HuH-7 (cell line): ENCODE data around the gene DNM2.
A peak's percentile ranks its signal among the peaks of the same experiment; 100 is the strongest.

ENCODE experiments used
- DNase-seq: peaks from one replicate; pipeline ENCODE4 v3.0.0; 2011; ENCODE audit warnings: low spot score

DNM2 gene

GRCh38 chr19:10691178-10691881 lies 26.5 kb upstream of the DNM2 start:
- no peak for DNase-seq

DNA sequence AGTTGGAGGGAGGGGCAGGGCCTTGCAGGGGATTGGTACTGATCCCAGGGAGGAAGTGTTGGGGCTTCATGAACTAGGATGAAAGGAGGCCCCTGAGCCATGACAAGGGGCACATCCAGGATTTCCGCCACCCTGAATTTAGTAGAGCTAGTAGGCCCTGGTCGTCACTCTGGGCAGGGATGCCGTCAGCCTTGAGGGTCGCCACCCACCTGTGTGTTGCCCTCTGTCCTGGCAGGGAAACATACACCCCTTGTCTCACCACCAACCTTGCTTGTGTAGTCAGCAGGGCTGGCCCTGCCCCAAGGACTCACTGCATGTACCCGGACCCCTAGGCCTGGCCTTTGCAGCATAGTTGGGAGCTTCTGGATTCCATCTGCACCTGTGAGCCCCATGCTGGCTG lies 26.0 kb upstream of the DNM2 start:
- no peak for DNase-seq

DNA sequence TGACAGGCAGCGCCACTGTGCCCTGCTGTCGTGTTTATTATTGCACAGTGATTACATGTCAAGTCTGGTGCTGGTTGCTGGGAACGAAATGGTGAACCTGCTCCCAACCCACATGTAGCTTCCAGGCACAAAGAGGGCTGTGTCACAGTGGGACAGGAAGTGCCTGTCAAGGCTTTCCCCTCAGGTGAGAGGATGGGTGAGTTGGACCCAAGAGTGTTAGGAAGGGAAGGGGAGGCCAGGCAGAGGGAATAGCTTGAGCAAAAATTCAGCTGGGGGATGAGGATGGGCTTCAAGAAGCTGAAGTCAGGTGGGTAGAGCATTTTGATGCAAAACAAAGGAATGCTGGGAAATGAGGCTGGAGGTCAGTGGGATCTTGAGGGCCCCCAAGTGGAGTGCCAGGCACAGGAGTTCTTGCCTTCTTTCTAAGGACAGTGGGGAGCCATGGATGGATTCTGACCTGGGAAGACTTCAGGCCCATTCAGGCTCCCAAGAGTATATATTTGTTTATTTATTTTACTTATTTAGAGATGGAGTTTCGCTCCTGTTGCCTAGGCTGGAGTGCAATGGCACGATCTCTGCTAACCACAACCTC lies 25.1 kb upstream of the DNM2 start:
- no peak for DNase-seq

GRCh38 chr19:10694706-10695307 lies 23.1 kb upstream of the DNM2 start:
- no peak for DNase-seq

GRCh38 chr19:10695401-10696398 lies 22.2 kb upstream of the DNM2 start:
- DNase-seq = peak; percentile 86

DNA sequence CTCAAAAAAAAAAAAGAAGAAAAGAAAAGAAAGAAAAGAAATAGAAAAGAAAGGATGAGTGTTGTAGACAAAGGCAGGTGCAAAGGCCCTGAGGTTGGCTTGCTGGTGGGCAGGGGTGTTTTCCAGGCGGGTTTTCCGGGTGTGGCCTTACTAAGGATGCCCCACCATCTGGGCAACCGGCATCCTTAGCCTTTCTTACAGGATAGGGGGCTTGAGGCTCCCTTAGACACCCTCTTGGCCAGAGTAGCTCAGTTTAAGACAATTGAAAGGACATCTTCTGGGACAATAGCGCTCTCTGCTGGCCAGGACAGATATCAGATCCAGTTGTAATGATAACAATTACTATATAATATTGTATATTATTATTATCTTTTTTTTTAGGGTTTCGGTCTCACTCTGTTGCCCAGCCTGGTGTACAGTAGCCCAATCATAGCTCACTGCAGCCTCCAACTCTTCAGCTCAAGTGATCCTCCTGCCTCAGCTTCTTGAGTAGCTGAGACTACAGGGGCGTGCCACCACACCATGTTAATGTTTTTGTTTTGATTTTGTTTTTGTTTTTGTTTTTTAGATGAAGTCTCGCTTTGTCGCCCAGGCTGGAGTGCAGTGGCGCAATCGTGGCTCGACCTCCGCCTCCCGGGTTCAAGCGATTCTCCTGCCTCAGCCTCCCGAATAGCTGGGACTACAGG lies 18.1 kb upstream of the DNM2 start:
- peak; percentile 55 for DNase-seq

DNA sequence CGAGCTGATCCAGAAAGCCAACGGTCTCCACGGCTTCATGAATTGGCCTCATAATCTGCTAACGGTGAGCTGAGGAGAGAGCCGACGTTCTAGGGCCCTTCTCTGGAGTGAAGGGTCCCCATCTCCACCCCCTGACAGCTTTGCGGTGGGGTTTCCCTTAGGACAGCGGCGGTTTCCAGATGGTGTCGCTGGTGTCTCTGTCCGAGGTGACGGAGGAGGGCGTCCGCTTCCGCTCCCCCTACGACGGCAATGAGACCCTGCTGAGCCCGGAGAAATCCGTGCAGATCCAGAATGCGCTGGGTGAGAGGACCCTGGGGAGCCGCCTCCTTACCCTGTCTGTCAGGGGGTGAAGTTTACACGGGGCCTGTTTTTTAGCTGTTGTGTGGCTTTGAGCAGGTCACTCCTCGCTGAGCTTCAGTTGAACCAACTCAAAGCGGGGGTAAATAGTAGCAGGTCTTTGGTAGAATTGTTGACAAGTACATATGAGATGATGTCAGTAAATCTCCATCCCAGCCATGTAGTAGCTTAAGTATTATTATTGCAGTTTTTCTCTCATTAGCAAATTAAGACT lies 15.8 kb upstream of the DNM2 start:
- DNase-seq = peak; percentile 66

- DNase-seq = no peak
Observed at GRCh38 chr19:10706990-10707389, 10.9 kb upstream of the DNM2 start.

DNA sequence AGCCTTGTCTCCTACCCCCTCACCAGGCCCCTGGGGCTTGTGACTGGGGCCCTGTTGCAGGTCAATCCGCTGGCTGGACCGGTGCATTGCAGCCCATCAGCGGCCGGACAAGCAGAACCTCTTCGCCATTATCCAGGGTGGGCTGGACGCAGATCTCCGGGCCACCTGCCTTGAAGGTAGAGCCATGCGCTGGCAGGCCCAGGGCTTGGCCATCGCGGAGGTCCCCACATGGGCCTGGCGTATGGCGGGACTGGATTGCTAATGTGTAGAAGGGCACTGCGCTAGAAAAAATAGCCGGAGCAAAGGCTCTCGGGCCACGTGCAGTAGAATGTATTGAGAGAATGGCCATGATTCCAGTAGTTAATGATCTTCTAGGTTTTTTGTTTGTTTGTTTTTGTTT lies 10.4 kb upstream of the DNM2 start:
- no peak for DNase-seq

GRCh38 chr19:10708291-10708690 lies 9.6 kb upstream of the DNM2 start:
- no peak for DNase-seq

- DNase-seq = no peak
Observed at GRCh38 chr19:10712045-10712444, 5.8 kb upstream of the DNM2 start.

DNA sequence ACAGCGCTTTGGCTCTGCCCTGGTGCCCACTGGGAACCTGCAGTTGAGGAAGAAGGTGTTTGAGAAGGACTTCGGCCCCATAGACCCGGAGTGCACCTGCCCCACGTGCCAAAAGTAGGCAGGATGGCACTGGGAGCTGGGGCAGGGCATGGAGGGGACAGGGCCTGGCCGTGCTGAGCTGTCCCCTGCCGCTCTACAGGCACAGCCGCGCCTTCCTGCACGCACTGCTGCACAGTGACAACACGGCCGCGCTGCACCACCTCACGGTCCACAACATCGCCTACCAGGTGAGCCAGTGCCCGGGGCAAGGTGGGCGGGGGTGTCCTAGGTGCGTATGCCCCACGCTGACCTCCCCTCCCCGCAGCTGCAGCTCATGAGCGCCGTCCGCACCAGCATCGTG lies 5.1 kb upstream of the DNM2 start:
- no peak for DNase-seq

DNA sequence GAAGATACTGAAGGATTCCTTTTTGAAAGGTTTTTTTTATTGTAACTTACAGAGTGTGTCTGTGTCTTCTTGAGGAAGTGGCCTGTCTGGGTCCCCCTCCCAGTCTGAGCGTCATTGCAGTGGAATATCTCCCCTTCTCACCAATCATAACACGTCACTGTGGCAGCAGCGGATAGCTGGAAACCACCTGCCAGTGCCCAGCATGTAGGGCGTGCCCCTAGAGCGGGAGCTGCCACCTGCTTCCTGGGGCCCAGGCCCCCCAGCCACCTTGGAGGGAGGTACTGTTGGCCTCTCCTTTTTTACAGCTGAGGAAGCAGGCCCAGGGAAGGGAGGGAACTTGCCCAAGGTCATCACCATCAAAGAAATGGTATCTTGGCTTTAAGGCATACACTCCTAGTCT lies 4.6 kb upstream of the DNM2 start:
- no peak for DNase-seq

GRCh38 chr19:10717054-10717355 lies 874 bp upstream of the DNM2 start:
- DNase-seq = no peak

DNA sequence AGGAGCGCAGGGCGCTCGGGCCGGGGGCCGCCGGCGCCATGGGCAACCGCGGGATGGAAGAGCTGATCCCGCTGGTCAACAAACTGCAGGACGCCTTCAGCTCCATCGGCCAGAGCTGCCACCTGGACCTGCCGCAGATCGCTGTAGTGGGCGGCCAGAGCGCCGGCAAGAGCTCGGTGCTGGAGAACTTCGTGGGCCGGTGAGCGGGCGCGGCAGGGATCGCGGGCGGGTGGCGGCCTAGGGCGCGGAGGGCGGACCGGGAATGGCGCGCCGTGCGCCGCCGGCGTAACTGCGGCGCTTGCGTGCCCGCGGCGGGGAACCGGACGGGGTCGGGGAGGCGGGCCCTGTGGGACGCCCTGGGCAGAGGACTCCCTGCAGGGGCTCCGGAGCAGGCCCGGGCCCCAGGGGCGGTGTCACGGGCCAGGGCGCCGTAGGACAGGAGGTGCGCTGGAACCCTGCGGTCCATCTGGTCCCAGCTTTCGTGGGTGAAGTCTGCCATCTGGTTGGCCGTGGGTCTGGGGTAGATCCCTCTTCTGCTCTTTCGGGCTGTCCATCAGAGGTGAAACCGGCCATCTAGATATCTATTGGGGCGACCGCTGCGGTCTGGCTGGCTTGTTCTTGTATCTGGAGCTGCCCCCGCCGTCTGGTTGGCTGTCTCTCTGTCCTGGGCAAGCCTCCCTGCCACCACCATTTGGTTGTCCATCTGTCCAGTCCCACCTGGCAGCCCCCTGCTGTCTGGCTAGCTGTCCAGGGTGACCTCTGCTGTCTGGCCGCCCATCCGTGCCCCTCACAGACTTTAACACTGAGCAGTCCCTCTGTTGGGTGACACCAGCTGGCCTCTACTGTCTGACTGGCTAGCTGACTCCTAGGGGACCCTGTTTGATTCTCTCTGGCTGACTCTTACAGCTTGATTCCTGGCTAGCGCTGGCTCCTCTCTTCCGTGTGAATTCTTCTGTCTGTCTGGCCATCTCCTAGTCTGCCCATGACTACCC lies 622 bp downstream of the DNM2 start:
- DNase-seq = no peak

DNA sequence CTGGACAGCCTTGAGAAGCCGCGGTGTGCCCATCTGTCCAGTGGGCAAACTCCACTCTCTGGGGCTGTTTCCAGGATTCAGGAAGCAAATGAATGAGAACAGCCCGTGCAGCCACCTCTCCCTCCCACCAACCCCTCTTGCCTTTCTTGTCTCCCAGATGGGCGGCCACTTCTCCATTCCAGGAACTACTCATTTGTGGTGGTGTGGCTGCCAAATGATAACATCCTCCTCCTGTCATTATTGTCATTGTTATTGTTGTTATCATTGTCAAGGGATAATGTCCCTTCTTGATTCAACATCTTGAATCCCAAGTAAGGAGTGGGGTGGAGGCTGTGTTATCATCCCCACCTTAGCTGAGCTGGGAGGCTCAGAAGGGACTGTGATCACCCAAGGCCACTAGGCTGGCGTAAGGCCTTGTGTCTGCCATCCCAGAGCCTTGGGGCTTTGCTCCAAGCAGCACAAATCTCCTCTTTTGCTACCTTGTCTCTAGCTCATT lies 1.6 kb downstream of the DNM2 start:
- no peak for DNase-seq

- no peak for DNase-seq
Observed at GRCh38 chr19:10720607-10721125, 2.8 kb downstream of the DNM2 start.

DNA sequence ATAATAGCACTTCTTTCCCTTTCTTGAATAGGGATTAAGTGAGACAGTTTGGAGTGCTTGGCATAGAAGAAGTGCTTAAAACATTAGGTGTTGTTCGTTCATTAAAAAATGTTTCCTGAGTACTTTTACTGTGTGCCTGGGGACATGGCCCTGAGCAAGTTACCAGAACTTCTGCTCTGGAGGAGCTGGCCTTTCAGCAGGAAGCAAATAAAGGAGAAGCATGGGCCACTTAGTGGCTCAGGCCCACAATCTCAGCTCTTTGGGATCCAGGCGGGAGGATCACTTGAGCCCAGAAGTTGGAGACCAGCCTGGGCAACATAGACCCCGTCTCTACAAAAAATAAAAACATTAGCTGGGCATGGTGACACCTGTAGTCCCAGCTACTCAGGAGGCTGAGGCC lies 5.7 kb downstream of the DNM2 start:
- DNase-seq = no peak

- DNase-seq = no peak
Observed at GRCh38 chr19:10724573-10725071, 6.7 kb downstream of the DNM2 start.

GRCh38 chr19:10725415-10725814 lies 7.5 kb downstream of the DNM2 start:
- DNase-seq = no peak
